Activated naive CD8-positive, alpha-beta T cell treated with anti-CD3 and anti-CD28 coated beads for 36 hours (primary cell): ENCODE measurements around the gene MLLT3. TPM values are rescaled to one million over a fixed set of nuclear protein-coding genes. Genes with fewer than 3 reads are reported as not detected.

Experiments
- DNase-seq: peaks from one replicate; pipeline ENCODE4 v3.0.0; 2021
- H3K27ac Mint-ChIP-seq: one replicate; pipeline ENCODE4 v1.8.0; 2022; ENCODE audit warnings: mild to moderate bottlenecking, moderate library complexity, mixed read lengths
- H3K27me3 Mint-ChIP-seq: one replicate; pipeline ENCODE4 v1.8.0; 2022; ENCODE audit warnings: mild to moderate bottlenecking, mixed read lengths
- H3K36me3 Mint-ChIP-seq: one replicate; pipeline ENCODE4 v1.8.0; 2021; ENCODE audit warnings: mild to moderate bottlenecking, mixed read lengths
- H3K4me1 Mint-ChIP-seq: one replicate; pipeline ENCODE4 v1.8.0; 2021; ENCODE audit warnings: mixed read lengths
- H3K4me3 Mint-ChIP-seq: one replicate; pipeline ENCODE4 v1.8.0; 2022; ENCODE audit warnings: mild to moderate bottlenecking, moderate library complexity, mixed read lengths
- H3K9me3 Mint-ChIP-seq: one replicate; pipeline ENCODE4 v1.8.0; 2022; ENCODE audit warnings: mixed read lengths
- total RNA-seq, 2 experiments: library from RNA; stranded (reverse); gene quantifications; one replicate each; pipeline ENCODE4 v1.2.3, GENCODE V29; 2021

MLLT3 gene
- total RNA-seq, 2 experiments from 2014 or later = 68.0 to 69.9 TPM

GRCh38 chr9:20563917-20564316, 58.4 kb downstream of the MLLT3 start:
- Mint-ChIP-seq H3K36me3 (peaks cover 13% of the 10 kb centered on the region), H3K9me3 (no peaks in the 10 kb centered on the region), H3K27ac (no peak overlapping the region), H3K27me3 (no peaks in the 10 kb centered on the region), H3K4me3 (no peak overlapping the region), H3K4me1 (peaks cover 72% of the 10 kb centered on the region)
- DNase-seq = no peak

GRCh38 chr9:20562051-20562450, 60.2 kb downstream of the MLLT3 start:
- no peaks in the 10 kb centered on the region for H3K9me3 Mint-ChIP-seq
- H3K4me1 Mint-ChIP-seq = peaks cover 78% of the 10 kb centered on the region
- DNase-seq = no peak
- peak overlapping the region; percentile 50 for H3K4me3 Mint-ChIP-seq
- H3K27me3 Mint-ChIP-seq = no peaks in the 10 kb centered on the region
- H3K27ac Mint-ChIP-seq = peak overlapping the region; percentile 73
- H3K36me3 Mint-ChIP-seq = peaks cover 9% of the 10 kb centered on the region

- no peak for DNase-seq
- peaks cover 82% of the 10 kb centered on the region for H3K4me1 Mint-ChIP-seq
- H3K4me3 Mint-ChIP-seq = peak overlapping the region; percentile 9
- H3K27me3 Mint-ChIP-seq = no peaks in the 10 kb centered on the region
- H3K9me3 Mint-ChIP-seq = no peaks in the 10 kb centered on the region
- peaks cover 9% of the 10 kb centered on the region for H3K36me3 Mint-ChIP-seq
- peak overlapping the region; percentile 68 for H3K27ac Mint-ChIP-seq
Measured at GRCh38 chr9:20561531-20561930, 60.8 kb downstream of the MLLT3 start.

- H3K27ac Mint-ChIP-seq = no peak overlapping the region
Measured at GRCh38 chr9:20559231-20559890, 62.9 kb downstream of the MLLT3 start.

GRCh38 chr9:20558566-20559016, 63.7 kb downstream of the MLLT3 start:
- H3K27me3 Mint-ChIP-seq = no peaks in the 10 kb centered on the region
- H3K27ac Mint-ChIP-seq = peak overlapping the region; percentile 81
- H3K36me3 Mint-ChIP-seq = peaks cover 8% of the 10 kb centered on the region
- H3K4me3 Mint-ChIP-seq = no peak overlapping the region
- H3K4me1 Mint-ChIP-seq = peaks cover 84% of the 10 kb centered on the region
- H3K9me3 Mint-ChIP-seq = no peaks in the 10 kb centered on the region
- DNase-seq = peak; percentile 31

More at GRCh38 chr9:20559231-20559890, 62.9 kb downstream of the MLLT3 start:
- H3K4me3 Mint-ChIP-seq = no peak overlapping the region
- peaks cover 8% of the 10 kb centered on the region for H3K36me3 Mint-ChIP-seq
- DNase-seq = no peak
- no peaks in the 10 kb centered on the region for H3K27me3 Mint-ChIP-seq
- H3K9me3 Mint-ChIP-seq = no peaks in the 10 kb centered on the region
- H3K4me1 Mint-ChIP-seq = peaks cover 82% of the 10 kb centered on the region

GRCh38 chr9:20557890-20558565, 64.3 kb downstream of the MLLT3 start:
- no peaks in the 10 kb centered on the region for H3K27me3 Mint-ChIP-seq
- H3K4me3 Mint-ChIP-seq = no peak overlapping the region
- DNase-seq = no peak
- H3K9me3 Mint-ChIP-seq = no peaks in the 10 kb centered on the region
- peak overlapping the region; percentile 81 for H3K27ac Mint-ChIP-seq
- H3K36me3 Mint-ChIP-seq = peaks cover 8% of the 10 kb centered on the region
- H3K4me1 Mint-ChIP-seq = peaks cover 84% of the 10 kb centered on the region

GRCh38 chr9:20557285-20557684, 65.0 kb downstream of the MLLT3 start:
- Mint-ChIP-seq H3K36me3 (peaks cover 8% of the 10 kb centered on the region), H3K27ac (peak overlapping the region; percentile 63), H3K27me3 (no peaks in the 10 kb centered on the region), H3K4me1 (peaks cover 84% of the 10 kb centered on the region), H3K9me3 (no peaks in the 10 kb centered on the region), H3K4me3 (no peak overlapping the region)
- DNase-seq = no peak

GRCh38 chr9:20553558-20554149, 68.6 kb downstream of the MLLT3 start:
- peaks cover 78% of the 10 kb centered on the region for H3K4me1 Mint-ChIP-seq
- peaks cover 20% of the 10 kb centered on the region for H3K36me3 Mint-ChIP-seq
- H3K27me3 Mint-ChIP-seq = no peaks in the 10 kb centered on the region
- no peak for DNase-seq
- H3K9me3 Mint-ChIP-seq = no peaks in the 10 kb centered on the region
- peak overlapping the region; percentile 66 for H3K27ac Mint-ChIP-seq
- H3K4me3 Mint-ChIP-seq = peak overlapping the region; percentile 15

- Mint-ChIP-seq H3K4me3 (peak overlapping the region; percentile 15), H3K36me3 (peaks cover 20% of the 10 kb centered on the region), H3K27me3 (no peaks in the 10 kb centered on the region), H3K4me1 (peaks cover 71% of the 10 kb centered on the region), H3K27ac (peak overlapping the region; percentile 66), H3K9me3 (no peaks in the 10 kb centered on the region)
- no peak for DNase-seq
Measured at GRCh38 chr9:20552874-20553557, 69.3 kb downstream of the MLLT3 start.

GRCh38 chr9:20551835-20552234, 70.5 kb downstream of the MLLT3 start:
- H3K27ac Mint-ChIP-seq = peak overlapping the region; percentile 16

GRCh38 chr9:20551236-20551635, 71.1 kb downstream of the MLLT3 start:
- no peak overlapping the region for H3K4me3 Mint-ChIP-seq
- peaks cover 60% of the 10 kb centered on the region for H3K4me1 Mint-ChIP-seq
- H3K27ac Mint-ChIP-seq = peak overlapping the region; percentile 16
- H3K27me3 Mint-ChIP-seq = no peaks in the 10 kb centered on the region
- H3K36me3 Mint-ChIP-seq = peaks cover 24% of the 10 kb centered on the region
- DNase-seq = no peak
- peaks cover 2% of the 10 kb centered on the region for H3K9me3 Mint-ChIP-seq

More at GRCh38 chr9:20551835-20552234, 70.5 kb downstream of the MLLT3 start:
- peaks cover 60% of the 10 kb centered on the region for H3K4me1 Mint-ChIP-seq
- peaks cover 24% of the 10 kb centered on the region for H3K36me3 Mint-ChIP-seq
- no peak for DNase-seq
- peaks cover 2% of the 10 kb centered on the region for H3K9me3 Mint-ChIP-seq
- H3K27me3 Mint-ChIP-seq = no peaks in the 10 kb centered on the region
- H3K4me3 Mint-ChIP-seq = no peak overlapping the region

- no peak for DNase-seq
- no peaks in the 10 kb centered on the region for H3K27me3 Mint-ChIP-seq
- peaks cover 2% of the 10 kb centered on the region for H3K9me3 Mint-ChIP-seq
- no peak overlapping the region for H3K27ac Mint-ChIP-seq
- H3K4me1 Mint-ChIP-seq = peaks cover 57% of the 10 kb centered on the region
- peaks cover 23% of the 10 kb centered on the region for H3K36me3 Mint-ChIP-seq
- H3K4me3 Mint-ChIP-seq = no peak overlapping the region
Measured at GRCh38 chr9:20550326-20550725, 72.0 kb downstream of the MLLT3 start.

GRCh38 chr9:20549053-20549452, 73.2 kb downstream of the MLLT3 start:
- Mint-ChIP-seq H3K4me3 (no peak overlapping the region), H3K36me3 (peaks cover 33% of the 10 kb centered on the region), H3K9me3 (peaks cover 4% of the 10 kb centered on the region), H3K27ac (no peak overlapping the region), H3K27me3 (no peaks in the 10 kb centered on the region), H3K4me1 (peaks cover 53% of the 10 kb centered on the region)
- DNase-seq = no peak

- Mint-ChIP-seq H3K27ac (no peak overlapping the region), H3K27me3 (no peaks in the 10 kb centered on the region), H3K9me3 (peaks cover 20% of the 10 kb centered on the region)
Measured at GRCh38 chr9:20545023-20545622, 77.2 kb downstream of the MLLT3 start.

More at GRCh38 chr9:20545023-20545622, 77.2 kb downstream of the MLLT3 start:
- no peak for DNase-seq
- Mint-ChIP-seq H3K36me3 (peaks cover 53% of the 10 kb centered on the region), H3K4me1 (peaks cover 35% of the 10 kb centered on the region), H3K4me3 (no peak overlapping the region)
